Measurements from ENCODE around the gene TICAM2.

DNA sequence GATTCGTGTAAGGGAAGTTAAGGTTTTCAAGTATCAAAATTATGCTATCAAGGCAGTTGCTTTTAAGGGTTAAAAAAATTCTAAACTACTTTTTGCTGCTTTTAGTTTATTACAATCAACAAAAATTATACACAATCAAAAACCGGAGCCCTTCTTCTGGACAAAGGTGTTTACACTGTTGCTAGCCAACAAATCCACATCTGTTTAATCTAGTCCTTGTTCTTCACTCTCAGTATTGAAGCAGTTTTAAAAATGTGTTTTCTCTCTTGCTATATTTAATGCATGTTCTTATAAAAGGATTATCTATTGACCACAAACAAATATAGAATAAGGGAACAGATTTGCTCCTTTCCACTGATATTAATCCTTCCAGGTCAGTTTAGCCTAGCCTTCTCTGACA, 60.2 kb downstream of the TICAM2 start:
- TF ChIP-seq, protein P1, sequence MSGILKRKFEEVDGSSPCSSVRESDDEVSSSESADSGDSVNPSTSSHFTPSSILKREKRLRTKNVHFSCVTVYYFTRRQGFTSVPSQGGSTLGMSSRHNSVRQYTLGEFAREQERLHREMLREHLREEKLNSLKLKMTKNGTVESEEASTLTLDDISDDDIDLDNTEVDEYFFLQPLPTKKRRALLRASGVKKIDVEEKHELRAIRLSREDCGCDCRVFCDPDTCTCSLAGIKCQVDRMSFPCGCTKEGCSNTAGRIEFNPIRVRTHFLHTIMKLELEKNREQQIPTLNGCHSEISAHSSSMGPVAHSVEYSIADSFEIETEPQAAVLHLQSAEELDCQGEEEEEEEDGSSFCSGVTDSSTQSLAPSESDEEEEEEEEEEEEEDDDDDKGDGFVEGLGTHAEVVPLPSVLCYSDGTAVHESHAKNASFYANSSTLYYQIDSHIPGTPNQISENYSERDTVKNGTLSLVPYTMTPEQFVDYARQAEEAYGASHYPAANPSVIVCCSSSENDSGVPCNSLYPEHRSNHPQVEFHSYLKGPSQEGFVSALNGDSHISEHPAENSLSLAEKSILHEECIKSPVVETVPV (CRISPR knock-in tag; IDR thresholded peaks at IDR 0.05), result no peak
- no peak for TF ChIP-seq ZFP3 (CRISPR knock-in tag; IDR thresholded peaks at IDR 0.05)
- TF ChIP-seq OSR1 (CRISPR knock-in tag; IDR thresholded peaks at IDR 0.05), result no peak
- TF ChIP-seq ZNF8 (CRISPR knock-in tag; IDR thresholded peaks at IDR 0.05), result no peak
- TF ChIP-seq ZC3H10 (CRISPR knock-in tag; IDR thresholded peaks at IDR 0.05), result no peak
- TF ChIP-seq SNAI2 (CRISPR knock-in tag; IDR thresholded peaks at IDR 0.05), result no peak
- TF ChIP-seq CSDC2 (CRISPR knock-in tag; IDR thresholded peaks at IDR 0.05), result no peak
- TF ChIP-seq, protein P2, sequence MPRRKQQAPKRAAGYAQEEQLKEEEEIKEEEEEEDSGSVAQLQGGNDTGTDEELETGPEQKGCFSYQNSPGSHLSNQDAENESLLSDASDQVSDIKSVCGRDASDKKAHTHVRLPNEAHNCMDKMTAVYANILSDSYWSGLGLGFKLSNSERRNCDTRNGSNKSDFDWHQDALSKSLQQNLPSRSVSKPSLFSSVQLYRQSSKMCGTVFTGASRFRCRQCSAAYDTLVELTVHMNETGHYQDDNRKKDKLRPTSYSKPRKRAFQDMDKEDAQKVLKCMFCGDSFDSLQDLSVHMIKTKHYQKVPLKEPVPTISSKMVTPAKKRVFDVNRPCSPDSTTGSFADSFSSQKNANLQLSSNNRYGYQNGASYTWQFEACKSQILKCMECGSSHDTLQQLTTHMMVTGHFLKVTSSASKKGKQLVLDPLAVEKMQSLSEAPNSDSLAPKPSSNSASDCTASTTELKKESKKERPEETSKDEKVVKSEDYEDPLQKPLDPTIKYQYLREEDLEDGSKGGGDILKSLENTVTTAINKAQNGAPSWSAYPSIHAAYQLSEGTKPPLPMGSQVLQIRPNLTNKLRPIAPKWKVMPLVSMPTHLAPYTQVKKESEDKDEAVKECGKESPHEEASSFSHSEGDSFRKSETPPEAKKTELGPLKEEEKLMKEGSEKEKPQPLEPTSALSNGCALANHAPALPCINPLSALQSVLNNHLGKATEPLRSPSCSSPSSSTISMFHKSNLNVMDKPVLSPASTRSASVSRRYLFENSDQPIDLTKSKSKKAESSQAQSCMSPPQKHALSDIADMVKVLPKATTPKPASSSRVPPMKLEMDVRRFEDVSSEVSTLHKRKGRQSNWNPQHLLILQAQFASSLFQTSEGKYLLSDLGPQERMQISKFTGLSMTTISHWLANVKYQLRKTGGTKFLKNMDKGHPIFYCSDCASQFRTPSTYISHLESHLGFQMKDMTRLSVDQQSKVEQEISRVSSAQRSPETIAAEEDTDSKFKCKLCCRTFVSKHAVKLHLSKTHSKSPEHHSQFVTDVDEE (CRISPR knock-in tag; IDR thresholded peaks at IDR 0.05), result no peak
- no peak for TF ChIP-seq ZNF565 (CRISPR knock-in tag; conservative IDR thresholded peaks at IDR 0.05; ENCODE audit: low read depth)
- no peak for TF ChIP-seq ESRRG (CRISPR knock-in tag; IDR thresholded peaks at IDR 0.05)
- no peak for TF ChIP-seq TCF4 (CRISPR knock-in tag; IDR thresholded peaks at IDR 0.05; ENCODE audit: borderline replicate concordance)
- TF ChIP-seq, protein P3, sequence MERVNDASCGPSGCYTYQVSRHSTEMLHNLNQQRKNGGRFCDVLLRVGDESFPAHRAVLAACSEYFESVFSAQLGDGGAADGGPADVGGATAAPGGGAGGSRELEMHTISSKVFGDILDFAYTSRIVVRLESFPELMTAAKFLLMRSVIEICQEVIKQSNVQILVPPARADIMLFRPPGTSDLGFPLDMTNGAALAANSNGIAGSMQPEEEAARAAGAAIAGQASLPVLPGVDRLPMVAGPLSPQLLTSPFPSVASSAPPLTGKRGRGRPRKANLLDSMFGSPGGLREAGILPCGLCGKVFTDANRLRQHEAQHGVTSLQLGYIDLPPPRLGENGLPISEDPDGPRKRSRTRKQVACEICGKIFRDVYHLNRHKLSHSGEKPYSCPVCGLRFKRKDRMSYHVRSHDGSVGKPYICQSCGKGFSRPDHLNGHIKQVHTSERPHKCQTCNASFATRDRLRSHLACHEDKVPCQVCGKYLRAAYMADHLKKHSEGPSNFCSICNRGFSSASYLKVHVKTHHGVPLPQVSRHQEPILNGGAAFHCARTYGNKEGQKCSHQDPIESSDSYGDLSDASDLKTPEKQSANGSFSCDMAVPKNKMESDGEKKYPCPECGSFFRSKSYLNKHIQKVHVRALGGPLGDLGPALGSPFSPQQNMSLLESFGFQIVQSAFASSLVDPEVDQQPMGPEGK (CRISPR knock-in tag; IDR thresholded peaks at IDR 0.05; ENCODE audit: borderline replicate concordance), result no peak

Measured in SK-N-SH treated with all-trans-retinoic acid at 6 μM for 48 hours (cell line).